Adrenal gland (tissue), 5 donors: Measurements from ENCODE around the gene KHDC1L.

ENCODE experiments used
- POLR2A ChIP-seq, 2 donors: fragments of 450-650 bp; IDR thresholded peaks; one replicate each; pipeline ENCODE4 v1.6.1; 2017; ENCODE audit warnings: antibody characterized with exemption in 2 of 2, mild to moderate bottlenecking in 2 of 2, moderate library complexity in 1 of 2
- TF ChIP-seq, protein P1 (sequence below), 6 experiments: fragments of 450-650 bp in 4 of 6; fragments of 200-600 bp in 2 of 6; sonication (generic) in 1 of 6; IDR thresholded peaks; 1 replicate in 5 of 6; 2 replicates in 1 of 6; pipeline versions ENCODE4 v1.5.1 to v1.8.0; 2016 to 2021; ENCODE audit warnings: antibody characterized with exemption in 6 of 6, mild to moderate bottlenecking in 2 of 6, moderate library complexity in 1 of 6
- donor health status: DM: no; HTN: no; CAD: no.

DNA sequence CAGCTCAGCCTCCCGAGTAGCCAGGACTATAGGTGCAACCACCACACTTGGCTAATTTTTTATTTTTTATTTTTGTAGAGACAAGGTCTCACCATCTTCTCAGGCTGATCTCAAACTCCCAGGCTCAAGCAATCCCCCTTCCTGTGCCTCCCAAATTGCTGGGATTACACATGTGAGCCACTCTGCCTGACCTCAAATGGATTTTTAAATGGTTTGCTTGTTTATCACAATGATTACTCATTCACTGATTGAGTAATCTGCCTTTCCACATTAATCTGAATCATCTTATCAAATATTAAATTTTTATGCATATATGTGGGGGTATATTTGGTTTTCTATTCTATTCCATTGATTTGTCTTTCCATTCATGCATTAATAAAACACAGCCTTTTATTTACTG is 9.4 kb upstream of the KHDC1L start:
- TF ChIP-seq, protein P1, sequence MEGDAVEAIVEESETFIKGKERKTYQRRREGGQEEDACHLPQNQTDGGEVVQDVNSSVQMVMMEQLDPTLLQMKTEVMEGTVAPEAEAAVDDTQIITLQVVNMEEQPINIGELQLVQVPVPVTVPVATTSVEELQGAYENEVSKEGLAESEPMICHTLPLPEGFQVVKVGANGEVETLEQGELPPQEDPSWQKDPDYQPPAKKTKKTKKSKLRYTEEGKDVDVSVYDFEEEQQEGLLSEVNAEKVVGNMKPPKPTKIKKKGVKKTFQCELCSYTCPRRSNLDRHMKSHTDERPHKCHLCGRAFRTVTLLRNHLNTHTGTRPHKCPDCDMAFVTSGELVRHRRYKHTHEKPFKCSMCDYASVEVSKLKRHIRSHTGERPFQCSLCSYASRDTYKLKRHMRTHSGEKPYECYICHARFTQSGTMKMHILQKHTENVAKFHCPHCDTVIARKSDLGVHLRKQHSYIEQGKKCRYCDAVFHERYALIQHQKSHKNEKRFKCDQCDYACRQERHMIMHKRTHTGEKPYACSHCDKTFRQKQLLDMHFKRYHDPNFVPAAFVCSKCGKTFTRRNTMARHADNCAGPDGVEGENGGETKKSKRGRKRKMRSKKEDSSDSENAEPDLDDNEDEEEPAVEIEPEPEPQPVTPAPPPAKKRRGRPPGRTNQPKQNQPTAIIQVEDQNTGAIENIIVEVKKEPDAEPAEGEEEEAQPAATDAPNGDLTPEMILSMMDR (IDR thresholded peaks at IDR 0.05) = no peak
- TF ChIP-seq POLR2A (IDR thresholded peaks at IDR 0.05) = no peak
